ENCODE data around the gene TMEM272. TPM values are rescaled to one million over a fixed set of nuclear protein-coding genes. Genes with fewer than 3 reads are reported as not detected.

The TMEM272 gene
- total and polyA plus RNA-seq, 9 of the 15 experiments (the other 6 are each of a cell fraction or from before 2014, with no cell fraction given), result 0.04 to 0.16 (median 0.06) TPM; not detected in 2

DNA sequence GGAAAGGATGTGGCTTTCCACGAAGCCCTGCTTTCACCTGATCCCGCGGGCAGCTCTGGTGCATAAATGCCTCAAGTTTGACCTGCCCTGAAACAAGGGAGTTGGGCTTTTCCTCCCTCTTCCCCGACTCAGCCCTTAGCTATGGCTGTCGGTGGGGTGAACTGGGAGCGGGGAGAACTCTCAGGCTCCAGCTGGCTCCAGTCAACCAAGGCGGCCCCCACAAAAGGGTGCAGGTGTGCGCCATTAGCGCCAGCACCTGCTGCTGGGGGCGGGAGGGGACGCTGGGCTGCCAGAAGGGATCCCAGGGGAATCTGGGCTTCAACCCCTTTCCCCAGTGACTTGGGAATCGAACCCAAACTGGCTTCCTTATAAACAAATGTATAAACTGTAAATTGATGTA lies 33.9 kb downstream of the TMEM272 start (continued):
- TF ChIP-seq SIN3A (IDR thresholded peaks at IDR 0.05; ENCODE audit: borderline replicate concordance in 2 of 2, control insufficient read depth in 1 of 2, low read depth in 2 of 2, low read length in 2 of 2) (no peak), PYGO2 (tag; IDR thresholded peaks at IDR 0.05) (no peak)

DNA sequence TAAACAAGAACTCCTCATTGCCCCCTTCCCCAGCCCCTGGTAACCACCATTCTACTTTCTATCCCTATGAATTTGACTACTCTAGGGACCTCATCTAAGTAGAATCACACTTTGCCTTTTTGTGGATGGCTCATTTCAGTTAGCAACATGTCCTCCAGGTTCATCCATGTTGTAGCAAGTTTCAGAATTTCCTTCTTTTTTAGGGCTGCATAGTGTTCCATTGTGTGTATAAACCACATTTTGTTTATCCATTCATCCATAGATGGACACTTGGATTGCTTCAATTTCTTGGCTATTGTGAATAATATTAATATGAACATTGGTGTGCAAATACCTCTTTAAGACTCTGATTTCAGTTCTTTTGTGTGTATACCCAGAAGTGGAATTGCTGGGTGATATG lies 36.2 kb downstream of the TMEM272 start:
- no TSS peak for BruUV-seq (replicated peaks)
- CTCF ChIA-PET (ENCODE audit: low intra/inter-chr PET ratio), result no interaction called here
- in situ Hi-C loops (cut with MboI), result no loop called here

DNA sequence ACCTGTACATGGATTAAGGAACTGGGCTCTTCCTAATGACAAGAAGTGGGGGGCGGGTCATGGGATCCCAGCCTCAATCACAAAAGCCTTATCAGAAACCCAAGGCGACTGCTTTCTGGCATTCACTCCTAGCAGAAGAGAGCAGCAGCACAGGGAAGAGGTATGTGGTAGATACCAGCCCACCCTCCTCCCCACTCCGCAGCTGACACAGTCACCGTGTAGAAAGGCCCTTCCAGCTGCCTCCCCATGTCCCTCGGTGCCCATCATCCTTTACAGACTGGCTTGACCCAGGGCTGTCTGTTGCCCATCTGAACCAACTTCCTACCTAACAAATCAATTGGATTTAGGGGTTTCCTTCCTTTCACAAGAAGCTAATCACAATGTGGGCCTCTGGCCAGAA lies 37.9 kb downstream of the TMEM272 start:
- Histone ChIP-seq H3K36me3 (ENCODE audit: control insufficient read depth, insufficient read depth, low read length) (no peaks in the 10 kb centered on the region), H4K20me1 (replicated peaks; ENCODE audit: control insufficient read depth, insufficient read depth, low read length) (no peaks in the 10 kb centered on the region), H2AFZ (ENCODE audit: low read depth, low read length) (no peak overlapping the region), H3K9me3 (replicated peaks; ENCODE audit: control insufficient read depth, insufficient read depth, low read depth, low read length) (no peaks in the 10 kb centered on the region), H3K79me2 (ENCODE audit: control insufficient read depth, insufficient read depth, low read length) (peaks cover 7% of the 10 kb centered on the region; the same call in 1 of the 3 replicates), H3K4me2 (ENCODE audit: insufficient read depth, low read length) (no peak overlapping the region), H3K4me1 (replicated peaks in 1 of 2; ENCODE audit: control insufficient read depth in 2 of 2, insufficient read depth in 2 of 2, low read length in 2 of 2) (peaks cover 23 to 30% of the 10 kb centered on the region in 2 experiments; a peak in 4 of 5 replicates), H3K9ac (ENCODE audit: insufficient read depth in 1 of 2, low read depth in 2 of 2, low read length in 2 of 2) (0 out of 4 replicates have a peak overlapping the region, but pooled peaks of 1 of the 2 experiments have one; percentile 37), H3K9me1 (ENCODE audit: control insufficient read depth, insufficient read depth, low read length) (no peaks in the 10 kb centered on the region), H3K27ac (ENCODE audit: extremely low read depth, low read depth, low read length) (no peak overlapping the region), H3K4me3 (no peak overlapping the region), H3K27me3 (ENCODE audit: control insufficient read depth in 2 of 2, insufficient read depth in 2 of 2, low read length in 2 of 2) (no peaks in the 10 kb centered on the region)
- 7% methylated on average over 5 of the region's 5 CpGs for WGBS (ENCODE audit: insufficient coverage, low coverage, missing lambda C conversion rate)
- ChIA-PET CTCF (ENCODE audit: low intra/inter-chr PET ratio) (no interaction called here), POLR2A (no interaction called here)
- intact Hi-C loops (cut with micrococcal nuclease) (no loop called here), in situ Hi-C loops (cut with MboI) (no loop called here)
- no peak for FAIRE-seq
- no peak for ATAC-seq
- DNase-seq (ENCODE audit: extremely low read depth in 1 of 4, low spot score in 3 of 4), result peak in 1 of 4 experiments; percentile 28
- TF ChIP-seq ZNF584 (CRISPR knock-in tag; IDR thresholded peaks at IDR 0.05; ENCODE audit: low read depth) (no peak), PRPF4 (IDR thresholded peaks at IDR 0.05; ENCODE audit: insufficient read depth, low read depth, low read length, poor library complexity, severe bottlenecking) (no peak), CSDE1 (IDR thresholded peaks at IDR 0.05) (no peak), ZNF24 (IDR thresholded peaks at IDR 0.05) (no peak), SMC3 (conservative IDR thresholded peaks at IDR 0.05; ENCODE audit: insufficient read depth, low read depth, low read length) (no peak)
- BruUV-seq (replicated peaks), result no TSS peak

More for the DNA sequence above, 36.2 kb downstream of the TMEM272 start:
- peak; percentile 30 for TF ChIP-seq RBM25 (IDR thresholded peaks at IDR 0.05; ENCODE audit: low read depth, low read length, severe bottlenecking)
- TF ChIP-seq SREBF2 (CRISPR knock-in tag; IDR thresholded peaks at IDR 0.05), result no peak
- peak; percentile 80 for TF ChIP-seq ZNF146 (CRISPR knock-in tag; IDR thresholded peaks at IDR 0.05; ENCODE audit: unreplicated experiment)
- intact Hi-C loops (cut with micrococcal nuclease), result no loop called here
- DNase-seq (ENCODE audit: extremely low read depth in 1 of 4, low spot score in 3 of 4) (no peak), FAIRE-seq (no peak), ATAC-seq (no peak)
- H3K79me2 ChIP-seq (ENCODE audit: control insufficient read depth, insufficient read depth, low read length), result peaks cover 7% of the 10 kb centered on the region; the same call in 1 of the 3 replicates
- H3K9ac ChIP-seq (ENCODE audit: insufficient read depth in 1 of 2, low read depth in 2 of 2, low read length in 2 of 2), result no peak overlapping the region
- no peaks in the 10 kb centered on the region for H4K20me1 ChIP-seq (replicated peaks; ENCODE audit: control insufficient read depth, insufficient read depth, low read length)
- H3K4me3 ChIP-seq, result no peak overlapping the region
- H3K9me1 ChIP-seq (ENCODE audit: control insufficient read depth, insufficient read depth, low read length), result no peaks in the 10 kb centered on the region
- no peak overlapping the region for H2AFZ ChIP-seq (ENCODE audit: low read depth, low read length)
- no peak overlapping the region for H3K27ac ChIP-seq (ENCODE audit: extremely low read depth, low read depth, low read length)
- H3K4me1 ChIP-seq (replicated peaks in 1 of 2; ENCODE audit: control insufficient read depth in 2 of 2, insufficient read depth in 2 of 2, low read length in 2 of 2), result peaks cover 16 to 17% of the 10 kb centered on the region in 2 experiments; a peak in 4 of 5 replicates
- no peaks in the 10 kb centered on the region for H3K9me3 ChIP-seq (replicated peaks; ENCODE audit: control insufficient read depth, insufficient read depth, low read depth, low read length)
- H3K27me3 ChIP-seq (ENCODE audit: control insufficient read depth in 2 of 2, insufficient read depth in 2 of 2, low read length in 2 of 2), result no peaks in the 10 kb centered on the region
- POLR2A ChIA-PET, result no interaction called here
- no peaks in the 10 kb centered on the region for H3K36me3 ChIP-seq (ENCODE audit: control insufficient read depth, insufficient read depth, low read length)
- H3K4me2 ChIP-seq (ENCODE audit: insufficient read depth, low read length), result no peak overlapping the region
